Placental epithelial cell (primary cell): ENCODE results near the gene PDLIM5. TPM values are rescaled to one million over a fixed set of nuclear protein-coding genes. Genes with fewer than 3 reads are reported as not detected.

Source experiments
- total RNA-seq: library from RNA; depleted of rRNA; stranded (reverse); fragments of >200 nt; gene quantifications from 2 replicates; pipeline ENCODE4 v1.2.3, GENCODE V29; 2012

The PDLIM5 gene
- total RNA-seq: 174 and 203 TPM in 2 replicates

GRCh38 chr4:94451695-94452475 lies at the start of gene PDLIM5:
TSS of gene PDLIM5 (plus strand) at chr4:94451942. CDS start at chr4:94455289, 3,347 bp downstream.

Other genes with a start within 250 kb of the PDLIM5 start
- 40.0 and 43.8 TPM in 2 replicates for gene SMARCAD1, start 244.1 kb upstream of the PDLIM5 start, total RNA-seq
- gene HPGDS, start 109.1 kb upstream of the PDLIM5 start, total RNA-seq: not detected in 2 replicates